A673 (cell line): ENCODE measurements around the gene BBS9.

Experiments
- EZH2 ChIP-seq: fragments of 200-600 bp; sonication (generic); IDR thresholded peaks from 2 replicates; pipeline ENCODE4 v1.6.1; 2017; ENCODE audit warnings: borderline replicate concordance, low read depth, mild to moderate bottlenecking, mixed read lengths, antibody characterized with exemption, low read length; ENCODE audit not compliant: poor library complexity, severe bottlenecking
- TF ChIP-seq, protein P1 (sequence below): fragments of 300-800, 200-600 bp; sonication (generic); conservative IDR thresholded peaks from 2 replicates; pipeline ENCODE4 v1.5.1; 2017; ENCODE audit warnings: low read depth, mild to moderate bottlenecking, antibody characterized with exemption, low read length, moderate library complexity, mixed read lengths

DNA sequence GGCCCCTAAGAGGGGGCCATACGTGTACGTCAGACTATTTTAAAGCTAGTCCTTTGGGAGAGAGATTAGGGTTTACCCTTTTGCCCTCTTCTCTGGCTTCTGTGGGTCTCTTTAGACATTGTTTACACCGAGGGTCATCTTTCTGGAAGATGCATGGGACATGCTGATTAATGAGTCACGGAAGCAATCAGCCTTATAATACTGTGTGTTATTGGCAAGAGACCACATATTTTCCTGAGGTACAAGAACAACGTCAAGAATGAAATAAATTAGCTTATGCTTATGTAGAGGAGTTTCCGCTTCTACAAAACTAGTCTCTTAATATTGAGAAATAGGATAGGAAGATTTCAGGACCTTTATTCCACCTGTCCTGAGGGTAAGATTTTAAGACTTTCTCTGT, 327.7 kb downstream of the BBS9 start:
- TF ChIP-seq, protein P1, sequence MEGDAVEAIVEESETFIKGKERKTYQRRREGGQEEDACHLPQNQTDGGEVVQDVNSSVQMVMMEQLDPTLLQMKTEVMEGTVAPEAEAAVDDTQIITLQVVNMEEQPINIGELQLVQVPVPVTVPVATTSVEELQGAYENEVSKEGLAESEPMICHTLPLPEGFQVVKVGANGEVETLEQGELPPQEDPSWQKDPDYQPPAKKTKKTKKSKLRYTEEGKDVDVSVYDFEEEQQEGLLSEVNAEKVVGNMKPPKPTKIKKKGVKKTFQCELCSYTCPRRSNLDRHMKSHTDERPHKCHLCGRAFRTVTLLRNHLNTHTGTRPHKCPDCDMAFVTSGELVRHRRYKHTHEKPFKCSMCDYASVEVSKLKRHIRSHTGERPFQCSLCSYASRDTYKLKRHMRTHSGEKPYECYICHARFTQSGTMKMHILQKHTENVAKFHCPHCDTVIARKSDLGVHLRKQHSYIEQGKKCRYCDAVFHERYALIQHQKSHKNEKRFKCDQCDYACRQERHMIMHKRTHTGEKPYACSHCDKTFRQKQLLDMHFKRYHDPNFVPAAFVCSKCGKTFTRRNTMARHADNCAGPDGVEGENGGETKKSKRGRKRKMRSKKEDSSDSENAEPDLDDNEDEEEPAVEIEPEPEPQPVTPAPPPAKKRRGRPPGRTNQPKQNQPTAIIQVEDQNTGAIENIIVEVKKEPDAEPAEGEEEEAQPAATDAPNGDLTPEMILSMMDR = no peak
- no peak for TF ChIP-seq EZH2
